ENCODE data around the gene DCTPP1. TPM values are rescaled to one million over a fixed set of nuclear protein-coding genes. Genes with fewer than 3 reads are reported as not detected.

DCTPP1 gene
- total and polyA plus RNA-seq, 9 of the 15 experiments (the other 6 are each of a cell fraction or from before 2014, with no cell fraction given), result 45.0 to 132 (median 80.6) TPM

- TF ChIP-seq ZNF253 (CRISPR knock-in tag; conservative IDR thresholded peaks at IDR 0.05), result no peak
- no peak for TF ChIP-seq CREB5 (CRISPR knock-in tag; IDR thresholded peaks at IDR 0.05)
- peak; percentile 42 to 54; a peak in 2 of 4 replicates for TF ChIP-seq KDM1A (IDR thresholded peaks at IDR 0.05)
- 0 out of 2 replicates have a peak, but pooled peaks have one; percentile 6 for TF ChIP-seq PKNOX1 (IDR thresholded peaks at IDR 0.05)
- TF ChIP-seq FOXK1 (CRISPR knock-in tag; IDR thresholded peaks at IDR 0.05; ENCODE audit: borderline replicate concordance), result no peak
- no peak for TF ChIP-seq NR2F6 (CRISPR knock-in tag; IDR thresholded peaks at IDR 0.05)
- TF ChIP-seq, protein P1, sequence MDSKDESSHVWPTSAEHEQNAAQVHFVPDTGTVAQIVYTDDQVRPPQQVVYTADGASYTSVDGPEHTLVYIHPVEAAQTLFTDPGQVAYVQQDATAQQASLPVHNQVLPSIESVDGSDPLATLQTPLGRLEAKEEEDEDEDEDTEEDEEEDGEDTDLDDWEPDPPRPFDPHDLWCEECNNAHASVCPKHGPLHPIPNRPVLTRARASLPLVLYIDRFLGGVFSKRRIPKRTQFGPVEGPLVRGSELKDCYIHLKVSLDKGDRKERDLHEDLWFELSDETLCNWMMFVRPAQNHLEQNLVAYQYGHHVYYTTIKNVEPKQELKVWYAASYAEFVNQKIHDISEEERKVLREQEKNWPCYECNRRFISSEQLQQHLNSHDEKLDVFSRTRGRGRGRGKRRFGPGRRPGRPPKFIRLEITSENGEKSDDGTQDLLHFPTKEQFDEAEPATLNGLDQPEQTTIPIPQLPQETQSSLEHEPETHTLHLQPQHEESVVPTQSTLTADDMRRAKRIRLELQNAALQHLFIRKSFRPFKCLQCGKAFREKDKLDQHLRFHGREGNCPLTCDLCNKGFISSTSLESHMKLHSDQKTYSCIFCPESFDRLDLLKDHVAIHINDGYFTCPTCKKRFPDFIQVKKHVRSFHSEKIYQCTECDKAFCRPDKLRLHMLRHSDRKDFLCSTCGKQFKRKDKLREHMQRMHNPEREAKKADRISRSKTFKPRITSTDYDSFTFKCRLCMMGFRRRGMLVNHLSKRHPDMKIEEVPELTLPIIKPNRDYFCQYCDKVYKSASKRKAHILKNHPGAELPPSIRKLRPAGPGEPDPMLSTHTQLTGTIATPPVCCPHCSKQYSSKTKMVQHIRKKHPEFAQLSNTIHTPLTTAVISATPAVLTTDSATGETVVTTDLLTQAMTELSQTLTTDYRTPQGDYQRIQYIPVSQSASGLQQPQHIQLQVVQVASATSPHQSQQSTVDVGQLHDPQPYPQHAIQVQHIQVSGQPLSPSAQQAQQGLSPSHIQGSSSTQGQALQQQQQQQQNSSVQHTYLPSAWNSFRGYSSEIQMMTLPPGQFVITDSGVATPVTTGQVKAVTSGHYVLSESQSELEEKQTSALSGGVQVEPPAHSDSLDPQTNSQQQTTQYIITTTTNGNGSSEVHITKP (IDR thresholded peaks at IDR 0.05; ENCODE audit: partially characterized antibody), result no peak
- no peak for TF ChIP-seq GATAD2B (IDR thresholded peaks at IDR 0.05; ENCODE audit: borderline replicate concordance)
- no peak for TF ChIP-seq SAFB (IDR thresholded peaks at IDR 0.05; ENCODE audit: borderline replicate concordance, low read depth, low read length)
- TF ChIP-seq POLR3A (IDR thresholded peaks at IDR 0.05; ENCODE audit: borderline replicate concordance, extremely low read depth, insufficient read depth, insufficient read length), result no peak
- TF ChIP-seq MTF1 (CRISPR knock-in tag; IDR thresholded peaks at IDR 0.05; ENCODE audit: borderline replicate concordance), result no peak
- no peak for TF ChIP-seq NONO (IDR thresholded peaks at IDR 0.05; ENCODE audit: low read depth in 2 of 2, low read length in 1 of 2)
- TF ChIP-seq, protein P2, sequence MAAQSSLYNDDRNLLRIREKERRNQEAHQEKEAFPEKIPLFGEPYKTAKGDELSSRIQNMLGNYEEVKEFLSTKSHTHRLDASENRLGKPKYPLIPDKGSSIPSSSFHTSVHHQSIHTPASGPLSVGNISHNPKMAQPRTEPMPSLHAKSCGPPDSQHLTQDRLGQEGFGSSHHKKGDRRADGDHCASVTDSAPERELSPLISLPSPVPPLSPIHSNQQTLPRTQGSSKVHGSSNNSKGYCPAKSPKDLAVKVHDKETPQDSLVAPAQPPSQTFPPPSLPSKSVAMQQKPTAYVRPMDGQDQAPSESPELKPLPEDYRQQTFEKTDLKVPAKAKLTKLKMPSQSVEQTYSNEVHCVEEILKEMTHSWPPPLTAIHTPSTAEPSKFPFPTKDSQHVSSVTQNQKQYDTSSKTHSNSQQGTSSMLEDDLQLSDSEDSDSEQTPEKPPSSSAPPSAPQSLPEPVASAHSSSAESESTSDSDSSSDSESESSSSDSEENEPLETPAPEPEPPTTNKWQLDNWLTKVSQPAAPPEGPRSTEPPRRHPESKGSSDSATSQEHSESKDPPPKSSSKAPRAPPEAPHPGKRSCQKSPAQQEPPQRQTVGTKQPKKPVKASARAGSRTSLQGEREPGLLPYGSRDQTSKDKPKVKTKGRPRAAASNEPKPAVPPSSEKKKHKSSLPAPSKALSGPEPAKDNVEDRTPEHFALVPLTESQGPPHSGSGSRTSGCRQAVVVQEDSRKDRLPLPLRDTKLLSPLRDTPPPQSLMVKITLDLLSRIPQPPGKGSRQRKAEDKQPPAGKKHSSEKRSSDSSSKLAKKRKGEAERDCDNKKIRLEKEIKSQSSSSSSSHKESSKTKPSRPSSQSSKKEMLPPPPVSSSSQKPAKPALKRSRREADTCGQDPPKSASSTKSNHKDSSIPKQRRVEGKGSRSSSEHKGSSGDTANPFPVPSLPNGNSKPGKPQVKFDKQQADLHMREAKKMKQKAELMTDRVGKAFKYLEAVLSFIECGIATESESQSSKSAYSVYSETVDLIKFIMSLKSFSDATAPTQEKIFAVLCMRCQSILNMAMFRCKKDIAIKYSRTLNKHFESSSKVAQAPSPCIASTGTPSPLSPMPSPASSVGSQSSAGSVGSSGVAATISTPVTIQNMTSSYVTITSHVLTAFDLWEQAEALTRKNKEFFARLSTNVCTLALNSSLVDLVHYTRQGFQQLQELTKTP (IDR thresholded peaks at IDR 0.05; ENCODE audit: low read depth in 1 of 2, partially characterized antibody in 2 of 2), result peak; percentile 48 to 55
- no peak for TF ChIP-seq GATA2 (CRISPR knock-in tag; IDR thresholded peaks at IDR 0.05)
- TF ChIP-seq STAG1 (CRISPR knock-in tag; IDR thresholded peaks at IDR 0.05; ENCODE audit: borderline replicate concordance), result no peak; the same call in none of the 2 replicates
- peak; percentile 7; the same call in 1 of the 2 replicates for TF ChIP-seq NBN (IDR thresholded peaks at IDR 0.05; ENCODE audit: low read depth)
Measured at GRCh38 chr16:30430428-30430970, 669 bp upstream of the DCTPP1 start (continued).

Data from K562 (cell line).